ENCODE measurements around the gene SORBS1. TPM values are rescaled to one million over a fixed set of nuclear protein-coding genes. Genes with fewer than 3 reads are reported as not detected.
A peak's percentile ranks its signal among the peaks of the same experiment; 100 is the strongest.

The SORBS1 gene
- total RNA-seq, 1 donor from 2014 or later: 28.2 TPM

GRCh38 chr10:95500097-95500496 is 61.1 kb downstream of the SORBS1 start:
- Mint-ChIP-seq H3K27ac (peak overlapping the region; percentile 8), H3K36me3 (peaks cover 7% of the 10 kb centered on the region), H3K9me3 (no peaks in the 10 kb centered on the region), H3K4me1 (ENCODE audit: unreplicated experiment) (peaks cover 34% of the 10 kb centered on the region), H3K27me3 (no peaks in the 10 kb centered on the region), H3K4me3 (no peak overlapping the region)
- DNase-seq (ENCODE audit: extremely low spot score, unreplicated experiment): no peak
- no peak for TF ChIP-seq CTCF (conservative IDR thresholded peaks at IDR 0.05)

GRCh38 chr10:95499482-95499989 is 61.6 kb downstream of the SORBS1 start:
- no peak for DNase-seq (ENCODE audit: extremely low spot score, unreplicated experiment)
- TF ChIP-seq CTCF (conservative IDR thresholded peaks at IDR 0.05): no peak
- Mint-ChIP-seq H3K4me1 (ENCODE audit: unreplicated experiment) (peaks cover 32% of the 10 kb centered on the region), H3K9me3 (no peaks in the 10 kb centered on the region), H3K27ac (peak overlapping the region; percentile 8), H3K36me3 (peaks cover 9% of the 10 kb centered on the region), H3K27me3 (no peaks in the 10 kb centered on the region), H3K4me3 (no peak overlapping the region)

- Mint-ChIP-seq H3K27me3 (no peaks in the 10 kb centered on the region), H3K36me3 (peaks cover 11% of the 10 kb centered on the region), H3K4me3 (no peak overlapping the region), H3K9me3 (no peaks in the 10 kb centered on the region), H3K27ac (peak overlapping the region; percentile 45), H3K4me1 (ENCODE audit: unreplicated experiment) (peaks cover 20% of the 10 kb centered on the region)
- TF ChIP-seq CTCF (conservative IDR thresholded peaks at IDR 0.05): no peak
- DNase-seq (ENCODE audit: extremely low spot score, unreplicated experiment): no peak
Observed at GRCh38 chr10:95496951-95497350, 64.2 kb downstream of the SORBS1 start.

- DNase-seq (ENCODE audit: extremely low spot score, unreplicated experiment): no peak
- no peaks in the 10 kb centered on the region for H3K9me3 Mint-ChIP-seq
- H3K27ac Mint-ChIP-seq: peak overlapping the region; percentile 45
- peaks cover 16% of the 10 kb centered on the region for H3K4me1 Mint-ChIP-seq (ENCODE audit: unreplicated experiment)
- no peaks in the 10 kb centered on the region for H3K27me3 Mint-ChIP-seq
- H3K4me3 Mint-ChIP-seq: no peak overlapping the region
- peaks cover 11% of the 10 kb centered on the region for H3K36me3 Mint-ChIP-seq
- TF ChIP-seq CTCF (conservative IDR thresholded peaks at IDR 0.05): no peak
Observed at GRCh38 chr10:95496246-95496911, 64.8 kb downstream of the SORBS1 start.

GRCh38 chr10:95493862-95494261 is 67.3 kb downstream of the SORBS1 start:
- H3K27me3 Mint-ChIP-seq: no peaks in the 10 kb centered on the region
- H3K9me3 Mint-ChIP-seq: peaks cover 5% of the 10 kb centered on the region

More at GRCh38 chr10:95493862-95494261, 67.3 kb downstream of the SORBS1 start:
- Mint-ChIP-seq H3K4me1 (ENCODE audit: unreplicated experiment) (peaks cover 5% of the 10 kb centered on the region), H3K27ac (no peak overlapping the region), H3K4me3 (no peak overlapping the region), H3K36me3 (peaks cover 11% of the 10 kb centered on the region)
- no peak for DNase-seq (ENCODE audit: extremely low spot score, unreplicated experiment)
- TF ChIP-seq CTCF (conservative IDR thresholded peaks at IDR 0.05): no peak

Measured in type B pancreatic cell (in vitro differentiated cells).